Activated B cell treated with CpG ODN at 0.5 μM for 24 hours (primary cell): ENCODE measurements around the gene ATP8A2. TPM values are rescaled to one million over a fixed set of nuclear protein-coding genes. Genes with fewer than 3 reads are reported as not detected.

ENCODE experiments used
- ATAC-seq: fragments of 200-7000 bp; cut with Tn5 transposase; one replicate; pipeline ENCODE4 v1.10.0; 2021; ENCODE audit warnings: low read depth, mild to moderate bottlenecking, moderate library complexity
- CTCF ChIA-PET: fragments of 350-600 bp; sonication (Branson Sonifier 250); formaldehyde crosslinking; loops from one replicate; lab custom pipeline; 2021; ENCODE audit warnings: antibody characterized with exemption; lab: Charles Lee
- POLR2A ChIA-PET: fragments of 350-600 bp; sonication (Branson Sonifier 250); formaldehyde crosslinking; loops from one replicate; lab custom pipeline; 2021; ENCODE audit warnings: antibody characterized with exemption; lab: Charles Lee
- DNase-seq: peaks from one replicate; pipeline ENCODE4 v3.0.0; 2022
- H3K27ac Mint-ChIP-seq: one replicate; pipeline ENCODE4 v1.8.0; 2020; ENCODE audit warnings: mixed read lengths
- H3K27me3 Mint-ChIP-seq: one replicate; pipeline ENCODE4 v1.8.0; 2021; ENCODE audit warnings: mixed read lengths
- H3K36me3 Mint-ChIP-seq: one replicate; pipeline ENCODE4 v1.8.0; 2021; ENCODE audit warnings: low read depth, mixed read lengths
- H3K4me1 Mint-ChIP-seq: one replicate; pipeline ENCODE4 v1.8.0; 2021; ENCODE audit warnings: mixed read lengths
- H3K4me3 Mint-ChIP-seq: one replicate; pipeline ENCODE4 v1.8.0; 2020; ENCODE audit warnings: mild to moderate bottlenecking, mixed read lengths
- H3K9me3 Mint-ChIP-seq: one replicate; pipeline ENCODE4 v1.8.0; 2020; ENCODE audit warnings: mixed read lengths
- CTCF ChIP-seq: fragments of 200-600 bp; IDR thresholded peaks from one replicate; pipeline ENCODE4 v1.8.0; 2022; ENCODE audit warnings: antibody characterized with exemption, mild to moderate bottlenecking
- intact Hi-C: fragments of 100-400 bp; cut with micrococcal nuclease; formaldehyde crosslinking; loops from one replicate; pipeline ENCODE4 v1.15.1; 2024
- total RNA-seq: library from RNA; stranded (reverse); gene quantifications from 2 replicates; pipeline ENCODE4 v1.2.3, GENCODE V29; 2022

ATP8A2 gene
- total RNA-seq, 1 donor from 2014 or later = not detected

GRCh38 chr13:26011996-26012821 lies 640.4 kb downstream of the ATP8A2 start:
- POLR2A ChIA-PET = no interaction called here

GRCh38 chr13:26012995-26013394 lies 641.2 kb downstream of the ATP8A2 start:
- peaks cover 5% of the 10 kb centered on the region for H3K4me1 Mint-ChIP-seq
- POLR2A ChIA-PET = no interaction called here
- H3K27me3 Mint-ChIP-seq = peaks cover 12% of the 10 kb centered on the region

More at GRCh38 chr13:26011996-26012821, 640.4 kb downstream of the ATP8A2 start:
- ATAC-seq = no peak
- Mint-ChIP-seq H3K4me3 (peak overlapping the region; percentile 62), H3K27me3 (peaks cover 15% of the 10 kb centered on the region), H3K9me3 (no peaks in the 10 kb centered on the region), H3K36me3 (no peaks in the 10 kb centered on the region), H3K27ac (no peak overlapping the region), H3K4me1 (peaks cover 5% of the 10 kb centered on the region)
- no peak for DNase-seq
- intact Hi-C loops = no loop called here
- no peak for TF ChIP-seq CTCF
- CTCF ChIA-PET = no interaction called here

GRCh38 chr13:26015271-26016125 lies 643.7 kb downstream of the ATP8A2 start:
- no peak overlapping the region for H3K27ac Mint-ChIP-seq
- no peak overlapping the region for H3K4me3 Mint-ChIP-seq
- H3K9me3 Mint-ChIP-seq = no peaks in the 10 kb centered on the region
- ATAC-seq (no peak), DNase-seq (no peak)
- intact Hi-C loops = no loop called here
- ChIA-PET POLR2A (no interaction called here), CTCF (no interaction called here)
- TF ChIP-seq CTCF = no peak
- peaks cover 10% of the 10 kb centered on the region for H3K27me3 Mint-ChIP-seq
- peaks cover 5% of the 10 kb centered on the region for H3K4me1 Mint-ChIP-seq
- H3K36me3 Mint-ChIP-seq = no peaks in the 10 kb centered on the region

More at GRCh38 chr13:26012995-26013394, 641.2 kb downstream of the ATP8A2 start:
- Mint-ChIP-seq H3K9me3 (no peaks in the 10 kb centered on the region), H3K4me3 (no peak overlapping the region), H3K36me3 (no peaks in the 10 kb centered on the region), H3K27ac (no peak overlapping the region)
- CTCF ChIA-PET = no interaction called here
- no peak for ATAC-seq
- TF ChIP-seq CTCF = no peak
- DNase-seq = no peak
- intact Hi-C loops = no loop called here

GRCh38 chr13:26016189-26016588 lies 644.4 kb downstream of the ATP8A2 start:
- DNase-seq = no peak
- ChIA-PET POLR2A (no interaction called here), CTCF (no interaction called here)
- H3K36me3 Mint-ChIP-seq = no peaks in the 10 kb centered on the region
- H3K4me3 Mint-ChIP-seq = no peak overlapping the region
- H3K4me1 Mint-ChIP-seq = peaks cover 5% of the 10 kb centered on the region
- H3K9me3 Mint-ChIP-seq = no peaks in the 10 kb centered on the region
- intact Hi-C loops = no loop called here
- ATAC-seq = no peak
- no peak overlapping the region for H3K27ac Mint-ChIP-seq
- H3K27me3 Mint-ChIP-seq = peaks cover 10% of the 10 kb centered on the region
- TF ChIP-seq CTCF = no peak
